Right atrium auricular region (tissue), 2 donors: ENCODE data around the gene GNLY. TPM values are rescaled to one million over a fixed set of nuclear protein-coding genes. Genes with fewer than 3 reads are reported as not detected.

Experiments used
- DNase-seq: peaks from one replicate; pipeline ENCODE4 v3.0.0-alpha.2; 2019; ENCODE audit warnings: low spot score
- H3K27ac ChIP-seq, 2 donors: fragments of 200-600 bp; sonication (generic); 1 replicate in 1 of 2; 2 replicates in 1 of 2; pipeline ENCODE4 v1.5.1; 2016 to 2019
- H3K27me3 ChIP-seq, 2 donors: fragments of 200-600 bp; sonication (generic); one replicate each; pipeline versions ENCODE4 v1.5.1 to v1.6.0; 2017 to 2019
- H3K36me3 ChIP-seq: fragments of 200-600 bp; sonication (generic); one replicate; pipeline ENCODE4 v1.5.1; 2016
- H3K4me1 ChIP-seq, 2 donors: fragments of 200-600 bp; sonication (generic); one replicate each; pipeline versions ENCODE4 v1.5.1 to v1.6.0; 2017 to 2019
- H3K4me3 ChIP-seq, 2 donors: fragments of 200-600 bp; sonication (generic); 1 replicate in 1 of 2; 2 replicates in 1 of 2; pipeline ENCODE4 v1.5.1; 2017 to 2019; ENCODE audit warnings: mild to moderate bottlenecking in 1 of 2, moderate library complexity in 1 of 2
- H3K9me3 ChIP-seq, 2 donors: fragments of 200-600 bp; sonication (generic); one replicate each; pipeline ENCODE4 v1.5.1; 2019
- total RNA-seq, 2 donors: library from RNA; depleted of rRNA; stranded (reverse); fragments of >200 nt; gene quantifications; one replicate each; pipeline ENCODE4 v1.1.0, GENCODE V29; 2016
- TF ChIP-seq, protein P1 (sequence below), 2 donors: fragments of 200-600 bp; sonication (generic); IDR thresholded peaks; one replicate each; pipeline ENCODE4 v1.5.1; 2019; ENCODE audit warnings: antibody characterized with exemption in 2 of 2

The GNLY gene
- total RNA-seq, 2 donors from 2014 or later: 1.4 TPM; not detected in 1

DNA sequence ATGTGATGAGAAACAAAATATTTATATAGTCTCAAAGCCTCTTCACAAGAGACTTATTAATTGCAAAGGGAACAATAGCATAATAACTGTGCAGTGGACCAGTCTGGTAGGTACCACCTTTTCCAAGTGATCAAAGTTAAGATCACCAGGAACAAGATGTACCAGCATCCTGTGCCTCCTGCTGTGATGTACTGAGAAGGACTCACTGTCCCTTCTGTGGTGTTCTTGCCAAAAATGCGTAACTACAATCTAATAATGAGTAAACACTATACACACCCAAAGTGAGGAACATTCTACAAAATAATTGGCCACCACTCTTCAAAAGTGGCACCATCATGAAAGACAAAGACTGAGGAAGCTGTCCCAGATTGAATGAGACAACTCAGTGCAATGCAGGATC, 14.5 kb downstream of the GNLY start:
- H3K27ac ChIP-seq: peak overlapping the region; percentile 80 to 84

DNA sequence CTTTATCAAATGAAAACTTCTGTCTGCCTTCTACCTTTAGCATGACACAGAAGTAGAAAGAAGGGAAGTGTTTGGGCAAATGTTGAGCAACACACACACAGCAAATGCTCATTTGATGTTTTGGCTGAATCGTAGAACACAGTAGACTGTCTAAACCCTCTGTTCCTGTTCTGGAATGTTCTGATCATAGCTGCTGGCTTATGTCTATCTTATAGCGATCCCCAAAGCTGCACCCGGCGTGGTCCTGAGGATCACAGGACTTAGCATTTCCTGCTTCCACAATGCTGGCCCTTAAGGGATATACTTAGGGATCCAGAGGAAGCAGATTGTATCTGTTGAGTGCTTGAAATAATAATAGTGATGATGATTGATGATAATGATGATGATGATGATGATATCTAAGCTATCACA, 15.2 kb downstream of the GNLY start:
- H3K36me3 ChIP-seq: no peaks in the 10 kb centered on the region
- no peaks in the 10 kb centered on the region for H3K9me3 ChIP-seq
- DNase-seq: peak; percentile 59
- no peaks in the 10 kb centered on the region for H3K27me3 ChIP-seq
- no peak overlapping the region for H3K4me3 ChIP-seq
- H3K4me1 ChIP-seq: peaks cover 0 to 77% of the 10 kb centered on the region in 2 donors
- TF ChIP-seq, protein P1, sequence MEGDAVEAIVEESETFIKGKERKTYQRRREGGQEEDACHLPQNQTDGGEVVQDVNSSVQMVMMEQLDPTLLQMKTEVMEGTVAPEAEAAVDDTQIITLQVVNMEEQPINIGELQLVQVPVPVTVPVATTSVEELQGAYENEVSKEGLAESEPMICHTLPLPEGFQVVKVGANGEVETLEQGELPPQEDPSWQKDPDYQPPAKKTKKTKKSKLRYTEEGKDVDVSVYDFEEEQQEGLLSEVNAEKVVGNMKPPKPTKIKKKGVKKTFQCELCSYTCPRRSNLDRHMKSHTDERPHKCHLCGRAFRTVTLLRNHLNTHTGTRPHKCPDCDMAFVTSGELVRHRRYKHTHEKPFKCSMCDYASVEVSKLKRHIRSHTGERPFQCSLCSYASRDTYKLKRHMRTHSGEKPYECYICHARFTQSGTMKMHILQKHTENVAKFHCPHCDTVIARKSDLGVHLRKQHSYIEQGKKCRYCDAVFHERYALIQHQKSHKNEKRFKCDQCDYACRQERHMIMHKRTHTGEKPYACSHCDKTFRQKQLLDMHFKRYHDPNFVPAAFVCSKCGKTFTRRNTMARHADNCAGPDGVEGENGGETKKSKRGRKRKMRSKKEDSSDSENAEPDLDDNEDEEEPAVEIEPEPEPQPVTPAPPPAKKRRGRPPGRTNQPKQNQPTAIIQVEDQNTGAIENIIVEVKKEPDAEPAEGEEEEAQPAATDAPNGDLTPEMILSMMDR (IDR thresholded peaks at IDR 0.05): no peak
- H3K27ac ChIP-seq: peak overlapping the region; percentile 80 to 84

More for the DNA sequence above, 14.5 kb downstream of the GNLY start:
- Histone ChIP-seq H3K9me3 (no peaks in the 10 kb centered on the region), H3K4me1 (peaks cover 0 to 69% of the 10 kb centered on the region in 2 donors), H3K27me3 (no peaks in the 10 kb centered on the region), H3K36me3 (no peaks in the 10 kb centered on the region), H3K4me3 (no peak overlapping the region)
- TF ChIP-seq, protein P1 (IDR thresholded peaks at IDR 0.05): no peak
- DNase-seq: peak; percentile 59

DNA sequence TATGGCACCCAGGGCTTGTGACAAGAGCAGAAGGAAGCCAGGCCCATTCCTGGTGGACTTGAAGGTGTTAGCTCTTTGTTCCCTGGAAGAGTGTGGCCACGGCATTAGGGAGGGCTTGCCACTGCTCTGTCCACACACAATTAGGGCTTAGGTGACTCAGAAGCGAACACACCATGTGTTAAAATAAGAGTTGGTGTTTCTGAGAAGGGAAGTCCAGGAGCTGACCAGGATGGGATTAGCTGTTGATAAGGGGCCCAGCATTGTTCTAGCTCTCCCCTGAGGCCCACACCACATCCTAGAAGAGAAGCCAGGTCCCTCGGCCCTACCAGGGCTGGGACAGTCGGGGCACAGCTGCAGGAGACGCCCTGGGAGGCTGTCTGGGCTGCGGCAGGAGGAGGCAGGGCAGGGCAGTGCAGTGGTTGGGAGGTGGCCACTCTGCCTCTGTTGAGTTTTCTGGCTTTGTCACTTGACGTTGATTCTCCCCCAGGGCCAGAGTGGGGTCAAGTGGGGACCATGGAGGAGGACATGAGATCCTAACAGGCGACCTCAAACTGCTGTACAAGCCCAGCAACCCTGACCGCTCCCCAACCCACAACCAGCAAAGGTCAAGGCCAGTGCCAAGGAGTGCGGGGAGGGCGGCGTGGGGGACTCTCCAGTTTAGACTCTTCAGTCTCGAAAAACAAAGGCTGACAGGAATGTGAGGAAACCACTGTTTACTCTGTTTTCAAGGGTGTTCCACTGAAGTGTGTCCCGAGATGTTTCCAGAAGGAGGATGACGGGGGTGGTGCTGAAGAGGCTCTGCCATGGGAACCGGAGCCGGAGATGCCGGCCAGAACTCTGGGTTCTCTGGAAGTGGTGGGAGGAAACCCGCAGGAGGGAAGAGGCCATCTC, 16.8 kb downstream of the GNLY start:
- Histone ChIP-seq H3K9me3 (no peaks in the 10 kb centered on the region), H3K4me3 (peak overlapping the region in 1 of 2 donors; percentile 6), H3K27me3 (no peaks in the 10 kb centered on the region), H3K36me3 (no peaks in the 10 kb centered on the region), H3K27ac (peak overlapping the region; percentile 80 to 84), H3K4me1 (peaks cover 0 to 69% of the 10 kb centered on the region in 2 donors)
- DNase-seq: peak; percentile 80
- TF ChIP-seq, protein P1 (IDR thresholded peaks at IDR 0.05): no peak

DNA sequence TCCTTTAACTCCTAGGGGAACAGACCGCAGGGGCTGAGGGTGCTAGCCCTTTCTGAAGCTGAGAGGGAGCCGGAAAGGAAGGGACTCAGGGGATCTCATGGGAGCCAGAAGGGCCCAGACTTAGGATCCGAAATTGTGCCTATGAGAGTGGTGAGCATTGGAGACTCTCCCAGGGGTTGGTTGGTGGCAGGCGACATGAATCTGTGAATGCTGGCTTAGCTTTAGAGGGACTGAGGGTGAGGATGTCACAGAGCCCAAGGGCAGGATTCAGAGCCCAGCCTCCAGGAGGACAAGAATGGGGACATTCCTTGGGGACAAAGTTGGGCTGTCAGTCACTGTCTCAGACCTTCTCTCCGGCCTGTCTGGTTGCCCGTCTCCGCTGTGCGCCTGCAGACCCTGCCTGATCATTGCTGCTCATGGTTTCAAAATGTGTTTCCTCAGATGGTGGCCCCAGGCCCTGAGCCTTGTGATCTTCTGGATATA, 17.5 kb downstream of the GNLY start:
- Histone ChIP-seq H3K36me3 (no peaks in the 10 kb centered on the region), H3K4me1 (peaks cover 0 to 62% of the 10 kb centered on the region in 2 donors), H3K27me3 (no peaks in the 10 kb centered on the region), H3K9me3 (no peaks in the 10 kb centered on the region), H3K27ac (peak overlapping the region; percentile 80 to 84), H3K4me3 (peak overlapping the region in 1 of 2 donors; percentile 6)
- DNase-seq: peak; percentile 56
- TF ChIP-seq, protein P1 (IDR thresholded peaks at IDR 0.05): no peak

DNA sequence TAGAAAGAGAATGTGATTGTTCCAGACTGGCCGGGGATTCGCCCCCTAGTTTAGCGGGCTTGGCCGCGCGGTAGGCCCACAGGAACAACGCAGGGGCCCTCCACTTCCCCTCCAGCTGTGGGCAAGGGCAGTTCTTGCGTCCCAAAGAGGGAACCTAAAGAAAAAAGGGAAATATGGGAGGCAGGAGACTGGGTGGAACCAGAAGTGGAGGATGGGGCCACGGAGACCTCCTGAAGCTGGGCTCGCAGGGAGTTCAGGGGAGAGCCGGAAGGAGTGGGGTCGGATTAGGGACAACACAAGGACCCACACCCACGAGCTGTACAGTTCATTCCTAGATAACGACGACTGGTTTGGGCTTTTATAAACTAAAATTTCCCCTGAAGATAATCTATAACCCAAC, 18.2 kb downstream of the GNLY start:
- TF ChIP-seq, protein P1 (IDR thresholded peaks at IDR 0.05): no peak
- H3K4me3 ChIP-seq: no peak overlapping the region
- H3K27me3 ChIP-seq: no peaks in the 10 kb centered on the region
- H3K36me3 ChIP-seq: no peaks in the 10 kb centered on the region
- H3K4me1 ChIP-seq: peaks cover 0 to 55% of the 10 kb centered on the region in 2 donors
- H3K27ac ChIP-seq: peak overlapping the region; percentile 80 to 84
- no peaks in the 10 kb centered on the region for H3K9me3 ChIP-seq
- peak; percentile 58 for DNase-seq
